ENCODE data around the gene STT3A. TPM values are rescaled to one million over a fixed set of nuclear protein-coding genes. Genes with fewer than 3 reads are reported as not detected.
"Not testable (repeated sequence)": the region's sequence is repeated elsewhere in the genome, so short reads cannot be mapped to it uniquely, and the experiment has no call there.

Gene STT3A
- total RNA-seq, 1 experiment from 2014 or later, result 123 TPM

DNA sequence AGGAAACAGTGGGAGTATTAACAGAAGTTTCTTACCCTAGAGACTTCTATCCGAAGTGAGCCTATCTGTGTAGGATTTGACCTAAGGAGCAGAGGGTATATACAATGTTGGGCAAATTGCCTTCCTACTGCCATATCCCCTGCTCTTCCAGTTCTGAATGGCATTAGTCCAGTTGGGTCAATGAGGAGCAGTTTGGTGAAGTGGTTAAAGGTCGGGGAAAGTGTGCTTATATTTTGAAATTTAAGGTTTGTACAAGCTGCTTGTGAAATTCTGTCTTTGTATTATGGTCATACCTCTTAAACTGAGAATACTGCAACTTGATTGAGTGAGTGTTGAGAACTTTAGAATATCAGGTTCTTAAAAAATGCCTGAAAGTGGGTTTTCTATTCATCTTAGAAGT, 21.7 kb upstream of the STT3A start:
- H3K27ac ChIP-seq, result no peak overlapping the region
- peaks cover 13% of the 10 kb centered on the region for H3K36me3 ChIP-seq
- no peak for DNase-seq (ENCODE audit: low read depth in 1 of 2, low spot score in 2 of 2)
- peaks cover 4% of the 10 kb centered on the region for H3K4me1 ChIP-seq (replicated peaks)
- no peaks in the 10 kb centered on the region for H3K27me3 ChIP-seq (replicated peaks)
- 0 out of 2 replicates have a peak, but pooled peaks cover 4% of the 10 kb centered on the region for H3K9me3 ChIP-seq (replicated peaks)
- H3K4me3 ChIP-seq, result no peak overlapping the region

- H3K27ac ChIP-seq, result no peak overlapping the region
- no peak overlapping the region for H3K4me3 ChIP-seq
- DNase-seq (ENCODE audit: low read depth in 1 of 2, low spot score in 2 of 2), result no peak
- H3K4me1 ChIP-seq (replicated peaks), result peaks cover 4% of the 10 kb centered on the region
- H3K27me3 ChIP-seq (replicated peaks), result no peaks in the 10 kb centered on the region
- H3K9me3 ChIP-seq (replicated peaks), result 0 out of 2 replicates have a peak, but pooled peaks cover 4% of the 10 kb centered on the region
- H3K36me3 ChIP-seq, result peaks cover 25% of the 10 kb centered on the region
Observed at GRCh38 chr11:125572916-125573315, 19.7 kb upstream of the STT3A start.

GRCh38 chr11:125577181-125577580, 15.5 kb upstream of the STT3A start:
- H3K9me3 ChIP-seq (replicated peaks); DNase-seq (ENCODE audit: low read depth in 1 of 2, low spot score in 2 of 2); H3K4me3 ChIP-seq; H3K4me1 ChIP-seq (replicated peaks); H3K27me3 ChIP-seq (replicated peaks); H3K27ac ChIP-seq: not testable (repeated sequence)
- peaks cover 32% of the 10 kb centered on the region for H3K36me3 ChIP-seq

DNA sequence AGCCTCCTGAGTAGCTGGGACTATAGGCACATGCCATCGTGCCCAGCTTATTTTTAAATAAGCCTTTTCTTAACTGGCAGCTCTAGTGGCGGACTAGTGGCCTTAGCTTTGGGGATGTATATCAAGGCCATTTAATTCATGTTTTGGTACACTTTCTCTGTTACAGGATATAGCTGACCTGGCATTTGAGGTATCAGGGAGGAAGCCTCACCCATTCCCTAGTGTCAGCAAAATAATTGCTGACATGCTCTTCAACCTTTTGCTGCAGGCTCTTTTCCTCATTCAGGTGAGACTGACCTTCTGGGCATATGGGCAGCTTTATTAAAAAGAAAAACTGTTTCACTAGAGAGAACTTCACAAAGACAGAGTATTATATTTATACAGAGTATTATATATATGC, 13.9 kb upstream of the STT3A start:
- peaks cover 32% of the 10 kb centered on the region for H3K36me3 ChIP-seq

DNA sequence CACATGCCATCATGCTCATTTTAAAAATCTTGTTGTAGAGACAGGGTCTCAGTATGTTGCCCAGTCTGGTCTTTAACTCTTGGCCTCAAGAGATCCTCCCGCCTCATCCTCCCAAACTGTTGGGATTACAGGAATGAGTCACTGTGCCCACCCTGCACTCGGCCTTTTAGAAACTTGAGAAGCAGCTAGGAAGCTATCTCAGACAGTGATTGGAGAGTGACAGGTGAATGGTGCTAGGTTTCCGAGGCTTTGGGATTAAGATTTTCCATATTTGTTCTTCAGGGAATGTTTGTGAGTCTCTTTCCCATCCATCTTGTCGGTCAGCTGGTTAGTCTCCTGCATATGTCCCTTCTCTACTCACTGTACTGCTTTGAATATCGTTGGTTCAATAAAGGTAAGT, 12.8 kb upstream of the STT3A start:
- Histone ChIP-seq H3K36me3 (peaks cover 25% of the 10 kb centered on the region), H3K4me1 (replicated peaks) (no peaks in the 10 kb centered on the region), H3K27ac (no peak overlapping the region), H3K27me3 (replicated peaks) (no peaks in the 10 kb centered on the region), H3K4me3 (no peak overlapping the region), H3K9me3 (replicated peaks) (no peaks in the 10 kb centered on the region)
- no peak for DNase-seq (ENCODE audit: low read depth in 1 of 2, low spot score in 2 of 2)

More for the DNA sequence above, 13.9 kb upstream of the STT3A start:
- DNase-seq (ENCODE audit: low read depth in 1 of 2, low spot score in 2 of 2), result no peak
- no peak overlapping the region for H3K4me3 ChIP-seq
- no peaks in the 10 kb centered on the region for H3K4me1 ChIP-seq (replicated peaks)
- H3K27ac ChIP-seq, result no peak overlapping the region
- no peaks in the 10 kb centered on the region for H3K27me3 ChIP-seq (replicated peaks)
- H3K9me3 ChIP-seq (replicated peaks), result no peaks in the 10 kb centered on the region

GRCh38 chr11:125583496-125583895, 9.2 kb upstream of the STT3A start:
- no peak overlapping the region for H3K4me3 ChIP-seq
- H3K4me1 ChIP-seq (replicated peaks), result no peaks in the 10 kb centered on the region
- DNase-seq (ENCODE audit: low read depth in 1 of 2, low spot score in 2 of 2), result no peak
- H3K9me3 ChIP-seq (replicated peaks), result no peaks in the 10 kb centered on the region
- peaks cover 8% of the 10 kb centered on the region for H3K36me3 ChIP-seq
- H3K27ac ChIP-seq, result no peak overlapping the region
- H3K27me3 ChIP-seq (replicated peaks), result no peaks in the 10 kb centered on the region

GRCh38 chr11:125585487-125585886, 7.2 kb upstream of the STT3A start:
- no peaks in the 10 kb centered on the region for H3K27me3 ChIP-seq (replicated peaks)
- H3K4me1 ChIP-seq (replicated peaks), result no peaks in the 10 kb centered on the region
- H3K36me3 ChIP-seq, result peaks cover under 1% of the 10 kb centered on the region
- DNase-seq (ENCODE audit: low read depth in 1 of 2, low spot score in 2 of 2), result no peak
- no peak overlapping the region for H3K4me3 ChIP-seq
- H3K27ac ChIP-seq, result no peak overlapping the region
- no peaks in the 10 kb centered on the region for H3K9me3 ChIP-seq (replicated peaks)

- Histone ChIP-seq H3K4me1 (replicated peaks) (peaks cover 5% of the 10 kb centered on the region; the same call in 1 of the 2 replicates), H3K9me3 (replicated peaks) (no peaks in the 10 kb centered on the region), H3K27ac (no peak overlapping the region), H3K4me3 (no peak overlapping the region), H3K27me3 (replicated peaks) (no peaks in the 10 kb centered on the region), H3K36me3 (no peaks in the 10 kb centered on the region)
- DNase-seq (ENCODE audit: low read depth in 1 of 2, low spot score in 2 of 2), result no peak
Observed at GRCh38 chr11:125586623-125587022, 6.0 kb upstream of the STT3A start.

DNA sequence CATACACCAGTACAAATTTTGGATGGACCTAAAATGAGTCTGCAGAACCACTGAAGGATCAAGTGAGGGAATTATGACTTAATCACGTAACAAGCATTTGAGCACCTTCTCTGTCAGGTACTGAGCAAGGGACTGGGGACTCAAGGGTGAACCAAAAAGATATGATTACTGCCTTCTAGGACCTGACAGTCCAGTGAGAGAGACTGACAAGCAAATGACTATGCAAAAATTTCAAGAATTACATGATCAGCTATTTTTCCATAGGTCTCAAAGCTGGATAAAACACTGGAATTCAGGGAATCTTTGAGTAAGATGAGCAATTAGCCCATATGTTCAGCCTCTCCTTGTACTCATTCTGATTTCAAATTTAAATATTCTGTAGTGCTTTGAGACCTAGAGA, 5.2 kb upstream of the STT3A start:
- no peaks in the 10 kb centered on the region for H3K9me3 ChIP-seq (replicated peaks)
- DNase-seq (ENCODE audit: low read depth in 1 of 2, low spot score in 2 of 2), result no peak
- no peaks in the 10 kb centered on the region for H3K36me3 ChIP-seq
- no peak overlapping the region for H3K4me3 ChIP-seq
- no peak overlapping the region for H3K27ac ChIP-seq
- H3K27me3 ChIP-seq (replicated peaks), result no peaks in the 10 kb centered on the region
- peaks cover 8% of the 10 kb centered on the region; the same call in 1 of the 2 replicates for H3K4me1 ChIP-seq (replicated peaks)

- no peak overlapping the region for H3K4me3 ChIP-seq
- H3K27me3 ChIP-seq (replicated peaks), result no peaks in the 10 kb centered on the region
- H3K27ac ChIP-seq, result no peak overlapping the region
- H3K9me3 ChIP-seq (replicated peaks), result no peaks in the 10 kb centered on the region
- no peaks in the 10 kb centered on the region for H3K36me3 ChIP-seq
- DNase-seq (ENCODE audit: low read depth in 1 of 2, low spot score in 2 of 2), result no peak
- peaks cover 8% of the 10 kb centered on the region; the same call in 1 of the 2 replicates for H3K4me1 ChIP-seq (replicated peaks)
Observed at GRCh38 chr11:125588505-125588904, 4.1 kb upstream of the STT3A start.

- no peaks in the 10 kb centered on the region; the same call in 1 of the 2 replicates for H3K36me3 ChIP-seq
- no peaks in the 10 kb centered on the region for H3K9me3 ChIP-seq (replicated peaks)
- H3K27ac ChIP-seq, result peak overlapping the region; percentile 82
- DNase-seq (ENCODE audit: low read depth in 1 of 2, low spot score in 2 of 2), result peak in 1 of 2 experiments; percentile 34
- peak overlapping the region; percentile 53 for H3K4me3 ChIP-seq
- peaks cover 8% of the 10 kb centered on the region; the same call in 1 of the 2 replicates for H3K4me1 ChIP-seq (replicated peaks)
- no peaks in the 10 kb centered on the region for H3K27me3 ChIP-seq (replicated peaks)
Observed at GRCh38 chr11:125591649-125592304, 875 bp upstream of the STT3A start.

DNA sequence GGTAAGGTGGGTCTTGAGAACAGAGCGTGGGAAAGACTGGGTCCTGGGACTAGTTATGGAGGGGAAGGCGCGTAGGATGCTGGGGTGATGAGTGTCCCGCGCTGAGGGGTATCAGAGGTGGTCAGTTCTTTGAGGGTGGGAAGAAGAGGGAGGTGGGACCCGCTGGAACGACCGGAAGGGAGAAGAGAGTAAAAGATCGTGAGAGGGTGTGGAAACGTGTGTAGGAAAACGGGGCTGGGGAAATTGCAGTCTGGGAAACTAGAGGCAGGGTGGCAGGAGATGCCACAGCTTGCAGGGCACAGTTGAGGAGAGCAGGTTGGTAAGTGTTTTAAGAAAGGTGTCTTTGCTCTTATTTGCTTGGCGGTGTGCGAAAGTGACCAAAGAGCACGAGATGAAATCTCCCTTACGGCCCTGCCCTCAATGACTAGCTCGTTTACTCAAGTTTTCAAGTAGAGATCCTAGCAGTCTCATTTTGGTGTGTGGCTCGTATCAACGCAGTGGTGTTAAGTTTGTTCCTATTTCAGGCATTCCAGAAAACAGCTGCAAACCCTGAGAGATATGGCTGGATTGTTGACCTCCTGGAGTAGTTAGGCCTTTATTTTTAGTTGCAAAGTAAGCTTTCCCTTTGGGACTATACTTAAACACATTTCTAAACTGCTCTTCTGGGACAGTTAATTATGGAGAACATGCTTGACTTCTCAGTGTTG, 615 bp downstream of the STT3A start:
- no peaks in the 10 kb centered on the region for H3K9me3 ChIP-seq (replicated peaks)
- H3K27me3 ChIP-seq (replicated peaks), result no peaks in the 10 kb centered on the region
- H3K27ac ChIP-seq, result peak overlapping the region; percentile 32
- H3K4me1 ChIP-seq (replicated peaks), result peaks cover 8% of the 10 kb centered on the region; the same call in 1 of the 2 replicates
- DNase-seq (ENCODE audit: low read depth in 1 of 2, low spot score in 2 of 2), result peak; percentile 26 to 45
- no peaks in the 10 kb centered on the region; the same call in 1 of the 2 replicates for H3K36me3 ChIP-seq
- H3K4me3 ChIP-seq, result peak overlapping the region; percentile 53

DNA sequence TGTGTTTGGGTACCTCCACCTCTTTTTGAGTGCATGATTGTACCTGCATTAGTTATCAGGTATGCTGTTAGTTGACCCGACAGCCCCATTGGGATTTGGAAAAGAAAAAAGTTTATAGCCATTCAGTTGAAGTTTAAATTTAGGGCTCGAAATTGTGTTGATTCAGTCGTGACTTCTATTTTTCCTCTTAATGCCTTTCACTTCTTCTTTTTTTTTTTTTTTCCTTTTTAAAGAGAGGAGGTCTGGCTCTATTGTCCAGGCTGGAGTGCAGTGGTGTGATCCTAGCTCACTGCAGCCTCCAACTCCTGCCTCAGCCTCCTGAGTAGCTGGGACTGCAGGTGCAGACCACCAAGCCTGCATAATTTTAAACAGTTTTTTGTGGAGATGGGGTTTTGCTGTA, 2.3 kb downstream of the STT3A start:
- Histone ChIP-seq H3K27ac (no peak overlapping the region), H3K4me1 (replicated peaks) (peaks cover 8% of the 10 kb centered on the region; the same call in 1 of the 2 replicates), H3K9me3 (replicated peaks) (no peaks in the 10 kb centered on the region), H3K4me3 (no peak overlapping the region), H3K36me3 (peaks cover 4% of the 10 kb centered on the region), H3K27me3 (replicated peaks) (no peaks in the 10 kb centered on the region)
- DNase-seq (ENCODE audit: low read depth in 1 of 2, low spot score in 2 of 2), result no peak

GRCh38 chr11:125600663-125601062, 8.0 kb downstream of the STT3A start:
- Histone ChIP-seq H3K4me3 (no peak overlapping the region), H3K36me3 (peaks cover 31% of the 10 kb centered on the region)

More at GRCh38 chr11:125600663-125601062, 8.0 kb downstream of the STT3A start:
- Histone ChIP-seq H3K27ac (no peak overlapping the region), H3K4me1 (replicated peaks) (no peaks in the 10 kb centered on the region), H3K9me3 (replicated peaks) (no peaks in the 10 kb centered on the region), H3K27me3 (replicated peaks) (no peaks in the 10 kb centered on the region)
- DNase-seq (ENCODE audit: low read depth in 1 of 2, low spot score in 2 of 2), result no peak
